HG02759 (cell line): ENCODE measurements around the gene ACOXL.

Experiments used
- ATAC-seq: cut with Tn5 transposase; IDR thresholded peaks from one replicate; pipeline ENCODE4 v1.9.1; 2021; ENCODE audit warnings: mild to moderate bottlenecking, moderate library complexity; ENCODE audit not compliant: unreplicated experiment

The ACOXL gene

DNA sequence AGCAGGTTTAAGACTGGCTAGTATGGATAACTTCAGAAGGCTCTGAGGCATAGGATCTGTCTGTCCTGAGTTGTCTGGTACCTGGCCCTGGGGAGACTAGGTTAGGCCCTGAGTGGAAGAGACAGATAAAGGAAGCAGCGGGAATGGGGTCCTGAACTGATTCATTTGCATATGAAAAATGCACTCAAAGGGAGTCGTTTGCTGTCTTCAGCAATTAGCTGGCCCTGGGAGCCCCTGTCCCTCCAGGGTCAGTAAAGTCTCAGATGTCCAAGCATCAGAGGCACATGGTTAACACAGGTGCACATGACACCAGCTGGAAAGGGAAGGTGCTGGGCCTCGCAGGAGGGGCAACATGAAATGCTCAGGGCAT is 172.4 kb downstream of the ACOXL start:
- ATAC-seq: no peak

DNA sequence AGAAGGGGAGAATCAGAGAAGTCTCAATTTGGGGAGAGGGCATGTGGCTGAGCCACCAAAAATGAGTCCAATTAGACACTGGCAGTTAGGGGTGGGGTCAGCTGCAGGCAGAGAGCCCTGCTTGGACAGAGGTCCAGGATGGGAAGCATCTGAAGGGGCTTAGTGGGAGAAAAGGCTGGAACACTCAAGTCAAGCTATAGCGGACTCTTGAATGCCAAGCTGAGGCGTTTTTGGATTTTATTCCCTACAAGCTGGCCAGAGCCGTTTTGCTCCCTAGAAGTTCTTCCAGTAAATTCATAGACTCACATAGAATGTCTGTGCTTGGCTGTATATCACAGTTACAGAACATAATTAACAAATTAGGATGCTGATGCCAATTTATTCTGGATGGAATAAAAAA is 172.8 kb downstream of the ACOXL start:
- ATAC-seq: no peak

DNA sequence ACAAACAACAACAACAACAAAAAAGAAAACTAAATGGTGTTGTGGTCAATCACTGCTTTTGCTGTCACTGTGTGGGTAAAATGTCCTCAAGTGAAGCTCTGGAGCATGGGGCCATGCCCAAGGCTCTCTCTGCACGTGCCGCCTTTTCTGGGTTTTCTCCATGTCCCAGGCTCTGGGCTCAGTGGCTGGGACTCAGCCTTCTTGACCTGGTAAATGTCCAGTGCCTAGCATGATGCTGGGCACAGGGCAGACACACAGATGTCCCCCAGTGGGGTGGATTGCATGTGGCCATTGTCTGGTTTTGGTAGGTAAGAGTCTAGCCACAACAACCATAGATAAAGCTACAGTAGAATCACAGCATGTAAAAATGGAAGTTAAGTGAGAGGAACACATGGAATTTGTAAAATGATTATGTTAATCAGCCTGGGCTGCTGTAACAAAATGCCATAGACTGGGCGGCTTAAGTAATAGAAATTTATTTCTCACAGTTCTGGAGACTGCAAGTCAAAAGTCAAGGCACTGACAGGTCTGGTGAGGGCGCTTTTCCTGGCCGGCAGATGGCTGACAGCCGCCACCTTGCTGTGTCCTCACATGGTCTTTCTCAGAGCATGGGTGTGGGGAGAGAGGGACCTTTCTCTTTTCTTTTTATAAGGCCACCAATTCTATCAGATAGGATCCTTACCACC is 174.4 kb downstream of the ACOXL start:
- no peak for ATAC-seq

DNA sequence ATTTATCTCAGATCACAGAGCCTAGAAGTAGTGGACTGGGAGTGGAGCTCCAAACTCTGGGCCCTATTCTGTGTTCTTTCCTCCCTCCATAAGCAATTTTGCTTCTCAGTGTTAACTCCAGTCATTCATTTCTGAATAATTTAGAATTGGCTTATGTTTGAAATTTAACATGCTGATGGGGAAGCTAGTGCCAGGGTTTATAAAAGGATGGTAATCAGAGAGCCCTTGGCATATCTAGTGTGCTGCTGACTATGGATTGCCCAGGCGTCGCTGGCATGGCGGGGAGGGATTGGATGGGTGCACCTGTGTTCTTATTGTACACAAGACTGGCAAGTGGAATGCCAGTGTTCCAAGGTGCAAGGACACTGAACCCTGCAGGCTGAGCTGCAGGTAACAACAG is 177.1 kb downstream of the ACOXL start:
- ATAC-seq: no peak

DNA sequence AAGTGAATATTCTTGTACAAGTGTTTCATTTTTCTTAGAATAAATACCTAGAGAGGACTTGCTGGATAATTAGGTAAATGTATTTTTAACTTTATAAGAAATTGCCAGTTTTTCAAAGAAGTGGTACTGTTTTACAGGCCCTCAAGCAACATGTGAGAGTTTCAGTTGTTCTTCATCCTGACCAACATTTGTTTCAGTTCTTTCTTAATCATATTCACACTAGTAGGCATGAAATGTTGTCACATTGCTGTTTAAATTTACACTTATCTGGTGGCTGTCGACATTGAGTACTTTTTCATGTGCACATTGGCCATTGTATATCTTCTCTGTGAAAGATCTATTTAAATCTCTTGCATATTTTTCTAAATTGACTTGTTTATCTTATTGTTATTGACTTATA is 178.1 kb downstream of the ACOXL start:
- ATAC-seq: no peak

DNA sequence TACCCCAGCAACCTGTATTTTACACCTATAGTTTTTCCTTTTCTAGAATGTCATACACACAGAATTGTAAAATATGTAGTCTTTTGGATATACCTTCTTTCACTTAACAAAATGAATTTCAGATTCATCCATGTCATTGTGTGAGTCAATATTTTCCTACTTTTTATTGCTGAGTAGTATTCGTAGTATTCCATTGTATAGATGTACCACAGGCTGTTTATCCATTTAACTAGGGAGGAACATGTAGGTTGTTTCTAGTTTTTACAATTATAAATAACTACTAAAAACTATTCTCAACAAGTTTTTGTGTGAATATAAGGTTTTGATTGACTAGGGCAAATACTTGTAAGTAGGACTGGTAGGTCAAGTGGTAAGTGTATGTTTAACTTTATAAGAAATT is 187.4 kb downstream of the ACOXL start:
- no peak for ATAC-seq

DNA sequence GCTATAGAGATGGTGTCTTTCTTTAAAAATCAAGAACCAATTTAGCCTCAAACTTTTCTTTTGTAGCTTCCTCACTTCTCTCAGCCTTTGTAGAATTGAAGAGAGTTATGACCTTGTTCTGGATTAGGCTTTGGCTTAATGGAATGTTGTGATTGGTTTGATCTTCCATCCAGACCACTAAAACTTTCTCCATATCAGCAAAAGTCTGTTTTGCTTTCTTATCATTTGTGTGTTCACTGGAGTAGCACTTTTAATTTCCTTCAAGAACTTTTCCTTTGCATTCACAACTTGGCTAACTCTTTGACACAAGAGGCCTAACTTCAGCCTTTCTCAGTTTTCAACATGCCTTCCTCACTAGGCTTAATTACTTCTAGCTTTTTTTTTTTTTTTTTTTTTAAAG is 193.1 kb downstream of the ACOXL start:
- no peak for ATAC-seq

DNA sequence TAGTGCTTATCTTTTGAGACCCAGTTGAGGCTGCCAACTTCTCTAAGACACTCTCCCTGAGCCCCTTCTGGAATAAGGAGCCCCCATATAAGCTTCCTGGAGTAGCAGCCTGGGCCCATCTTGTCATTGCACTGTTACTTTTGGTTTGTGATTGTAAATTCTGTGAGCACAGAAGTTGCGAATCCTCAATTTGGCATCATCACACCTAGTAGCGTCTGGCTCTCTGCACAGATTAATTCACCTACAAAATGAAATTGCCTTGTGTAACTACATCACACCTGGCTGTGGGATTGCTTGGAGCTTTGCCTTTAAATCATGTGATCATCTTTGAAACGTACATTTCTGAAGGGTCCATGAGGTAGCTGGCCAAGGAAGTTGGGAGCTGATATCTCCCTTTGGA is 195.2 kb downstream of the ACOXL start:
- ATAC-seq: no peak

DNA sequence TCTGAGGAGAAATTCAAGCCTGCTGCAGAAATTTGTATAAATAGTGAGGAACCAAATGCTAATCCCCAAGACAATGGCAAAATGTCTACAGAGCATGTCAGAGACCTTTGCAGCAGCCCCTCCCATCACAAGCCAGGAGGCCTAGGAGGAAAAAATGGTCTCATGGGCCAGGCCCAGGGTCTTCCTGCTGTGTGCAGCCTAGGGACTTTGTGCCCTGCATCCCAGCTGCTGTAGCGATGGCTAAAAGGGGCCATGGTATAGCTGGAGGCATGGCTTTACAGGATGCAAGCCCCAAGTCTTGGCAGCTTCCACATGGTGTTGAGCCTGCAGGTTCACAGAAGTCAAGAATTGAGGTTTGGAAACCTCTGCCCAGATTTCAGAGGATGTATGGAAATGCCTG is 197.2 kb downstream of the ACOXL start:
- ATAC-seq: no peak

DNA sequence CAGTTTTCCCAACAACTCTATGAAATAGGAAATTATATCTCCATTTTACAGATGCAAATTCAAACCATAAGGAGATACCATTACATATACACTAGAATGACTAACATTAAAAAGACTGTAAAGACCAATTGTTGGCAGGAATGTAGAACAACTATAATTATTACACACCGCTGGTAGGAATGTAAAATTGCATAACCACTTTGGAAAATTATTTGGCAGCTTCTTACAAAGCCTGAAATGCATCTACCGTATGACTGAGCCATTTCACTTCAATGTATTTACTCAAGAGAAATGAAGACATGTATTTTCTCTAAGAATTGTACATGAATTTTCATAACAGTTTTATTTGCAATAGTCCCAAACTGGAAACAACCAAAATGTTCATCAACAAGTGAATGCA is 199.3 kb downstream of the ACOXL start:
- no peak for ATAC-seq

DNA sequence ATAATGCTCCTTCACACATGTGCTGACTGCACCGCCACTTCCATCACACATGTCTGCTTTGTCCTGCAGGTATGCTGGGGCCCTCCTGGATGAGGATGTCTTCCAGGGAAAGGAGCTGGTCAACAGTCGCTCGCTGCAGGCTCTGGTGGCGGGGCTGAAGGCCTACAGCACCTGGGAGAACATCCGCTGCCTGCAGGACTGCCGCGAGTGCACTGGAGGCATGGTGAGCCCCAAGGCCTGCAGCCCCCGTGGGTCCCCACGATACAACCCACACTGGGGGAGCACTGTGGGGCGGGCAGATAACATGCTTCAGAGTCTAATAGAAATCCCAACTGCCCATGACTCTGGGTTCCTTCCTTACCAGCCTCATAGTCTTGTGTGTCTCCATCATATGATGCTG is 201.0 kb downstream of the ACOXL start:
- ATAC-seq: no peak

DNA sequence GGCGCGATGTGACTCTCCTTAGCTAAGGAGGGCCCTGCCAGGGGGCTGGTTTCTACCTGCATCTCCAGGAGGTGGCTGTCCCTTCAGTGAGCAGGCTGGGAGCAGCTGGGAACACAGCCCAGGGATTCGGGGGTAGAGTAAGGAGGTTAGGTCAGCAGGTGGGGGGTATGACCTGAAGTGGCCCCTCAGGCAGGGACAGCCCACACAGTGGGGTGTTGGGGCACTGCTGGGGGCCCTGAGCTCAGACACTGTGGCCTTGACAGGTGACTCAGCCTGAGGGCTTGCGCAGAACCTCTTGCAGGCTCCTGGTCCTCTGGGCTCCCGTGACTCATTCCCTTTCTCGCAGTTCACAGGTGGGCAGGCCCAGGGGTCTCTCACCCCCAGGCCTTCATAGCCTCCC is 202.6 kb downstream of the ACOXL start:
- no peak for ATAC-seq

DNA sequence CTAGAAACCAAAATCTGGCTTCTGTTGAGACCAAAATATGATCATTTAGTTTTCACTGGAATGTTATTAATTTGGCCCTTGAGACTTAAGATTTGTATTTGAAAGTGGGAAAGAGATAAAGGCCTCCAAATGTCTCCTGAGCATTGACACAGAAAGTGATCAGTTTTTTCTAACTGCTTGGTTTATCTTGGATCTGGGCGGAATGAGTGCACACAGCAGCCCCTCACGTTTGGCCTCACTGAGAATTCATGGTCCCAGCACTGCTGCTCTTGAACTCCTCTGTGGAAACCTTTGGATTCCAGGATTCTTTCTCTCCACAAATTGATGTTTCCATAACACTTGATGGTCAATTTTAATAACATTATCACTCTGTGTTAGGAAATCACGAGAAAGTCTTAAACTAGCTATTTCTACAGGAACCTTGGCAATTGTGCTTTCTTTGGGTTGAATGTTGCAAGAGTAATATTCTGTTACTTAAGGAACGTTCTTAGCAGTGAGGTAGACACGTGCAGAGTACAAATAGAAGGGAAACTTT is 208.1 kb downstream of the ACOXL start:
- no peak for ATAC-seq

DNA sequence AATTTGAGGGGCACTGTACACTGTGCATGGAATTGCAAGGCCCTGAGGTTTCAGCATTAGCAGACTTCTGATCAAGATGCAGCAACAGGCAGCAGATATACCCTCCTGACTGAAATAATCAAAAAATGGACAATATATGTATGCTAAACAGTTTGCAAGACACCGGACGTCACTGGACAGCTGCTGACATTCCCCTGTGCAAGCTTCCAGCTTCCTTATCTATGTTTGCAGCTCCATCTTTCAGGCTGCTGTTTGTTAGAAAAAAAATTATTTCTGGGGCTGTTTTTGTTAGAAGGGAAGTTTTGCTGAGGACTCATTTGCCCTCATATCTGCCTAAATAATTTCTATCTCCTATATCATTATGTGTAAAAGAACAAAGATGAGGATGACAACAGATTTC is 208.9 kb downstream of the ACOXL start:
- no peak for ATAC-seq

DNA sequence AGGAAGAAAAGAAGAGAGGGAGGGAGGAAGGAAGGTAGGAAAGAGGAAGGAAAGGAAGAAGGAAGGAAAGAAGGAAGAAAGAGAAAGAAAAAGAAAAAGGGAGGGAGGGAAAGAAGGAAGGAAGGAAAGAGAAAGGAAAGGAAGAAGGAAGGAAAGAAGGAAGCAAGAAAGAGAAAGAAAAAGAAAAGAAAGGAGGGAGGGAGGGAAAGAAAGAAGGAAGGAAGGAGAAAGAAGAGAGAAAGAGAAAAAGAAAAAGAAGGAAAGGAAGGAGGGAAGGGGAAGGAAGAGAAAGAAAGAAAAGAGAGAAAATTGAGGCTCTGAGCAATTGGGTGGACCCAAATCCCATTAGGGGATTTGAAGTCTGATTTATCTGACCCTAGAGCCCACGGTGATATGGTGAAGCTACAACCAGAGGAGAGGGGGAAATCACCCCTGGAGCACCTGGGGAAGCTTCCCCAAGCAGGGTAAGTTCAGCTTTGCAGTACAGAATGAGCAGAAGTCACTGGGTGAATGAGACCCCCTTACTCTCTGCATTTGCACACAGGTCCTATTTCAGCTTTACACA is 210.8 kb downstream of the ACOXL start:
- no peak for ATAC-seq

DNA sequence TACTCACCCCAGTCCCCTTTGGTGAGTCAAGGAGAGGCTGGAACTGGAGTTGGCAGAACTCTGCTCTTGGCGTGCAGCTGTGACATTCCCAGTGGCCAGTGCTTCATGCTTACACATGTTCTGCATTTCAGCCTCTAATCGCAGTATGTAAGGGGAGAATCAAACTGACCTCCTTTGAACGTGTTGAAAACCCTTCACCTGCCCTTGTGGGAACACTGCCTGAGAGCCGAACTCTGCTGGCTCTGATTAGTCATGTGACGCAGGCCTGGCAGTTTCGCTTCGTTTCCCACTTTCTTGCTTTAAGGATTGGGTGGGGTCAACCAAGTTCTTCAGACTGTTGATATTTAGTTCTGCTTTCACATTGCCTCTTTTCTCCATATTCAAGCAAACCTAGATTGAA is 214.5 kb downstream of the ACOXL start:
- no peak for ATAC-seq

DNA sequence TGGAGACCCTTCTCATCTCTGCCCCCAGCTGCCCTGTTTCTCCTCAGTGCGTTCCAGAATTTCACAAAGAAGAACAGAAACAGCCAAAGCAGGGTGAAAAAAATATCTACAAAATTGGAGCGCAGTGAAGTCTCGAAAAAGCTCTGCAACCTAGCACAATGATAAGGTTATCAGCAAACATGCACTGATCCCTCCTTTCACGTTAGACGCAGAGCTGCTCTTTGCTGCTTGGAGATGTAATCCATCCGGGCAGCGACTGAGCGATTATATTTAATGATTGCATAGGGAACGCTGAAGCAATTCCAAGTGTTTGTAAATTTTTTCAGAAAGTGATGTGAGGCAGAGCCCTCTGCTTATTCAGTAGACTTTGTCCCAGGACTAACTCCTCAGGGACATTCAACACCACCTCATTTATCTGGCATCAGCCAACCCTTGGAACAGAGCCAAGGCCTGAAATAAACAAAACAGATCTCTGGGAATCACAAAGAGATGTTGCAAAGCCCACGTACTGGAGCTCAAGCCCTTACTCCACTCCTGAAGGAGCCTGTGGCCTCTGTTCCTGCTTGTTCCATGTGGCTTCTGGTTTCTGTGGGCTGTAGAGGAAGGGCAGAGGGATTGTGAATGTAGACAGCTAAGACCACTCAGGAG is 215.8 kb downstream of the ACOXL start:
- no peak for ATAC-seq

DNA sequence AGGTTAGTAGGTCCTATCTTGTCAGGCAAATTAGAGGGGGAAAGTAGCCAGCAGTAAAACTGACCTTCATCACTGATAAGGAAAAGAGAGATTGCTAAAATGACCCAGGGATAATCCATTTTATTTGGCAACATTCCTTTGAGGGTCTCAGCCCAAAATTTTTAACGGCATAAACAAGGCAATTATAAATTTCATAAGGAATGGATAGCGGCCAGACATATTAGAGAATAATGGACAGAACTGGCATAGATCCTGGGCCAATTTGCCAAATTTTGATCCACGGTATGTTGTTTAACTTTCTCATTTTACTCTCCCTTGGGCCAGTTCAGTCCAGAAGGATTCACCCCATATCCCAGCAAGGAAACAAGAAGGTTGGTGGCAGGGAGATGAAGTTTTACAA is 217.9 kb downstream of the ACOXL start:
- no peak for ATAC-seq

DNA sequence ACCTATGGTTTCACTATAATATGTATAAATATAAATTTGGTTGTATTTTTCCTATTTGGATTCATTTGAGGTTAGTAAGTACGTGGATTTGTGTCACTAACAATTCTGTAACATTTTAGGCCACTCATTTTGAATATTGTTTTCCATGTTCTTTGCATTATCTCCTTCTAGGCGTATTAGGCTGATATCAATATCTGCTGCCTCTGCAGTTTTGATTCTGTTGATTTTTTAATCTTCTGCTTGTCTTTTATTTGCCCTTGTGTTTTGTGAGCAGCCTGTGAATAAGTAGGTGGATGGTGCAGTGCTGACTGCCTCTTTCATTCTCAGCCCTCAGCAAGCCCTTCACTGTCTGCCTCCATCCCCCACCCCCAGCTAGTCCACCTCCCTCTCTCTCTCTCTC is 222.7 kb downstream of the ACOXL start:
- ATAC-seq: no peak

DNA sequence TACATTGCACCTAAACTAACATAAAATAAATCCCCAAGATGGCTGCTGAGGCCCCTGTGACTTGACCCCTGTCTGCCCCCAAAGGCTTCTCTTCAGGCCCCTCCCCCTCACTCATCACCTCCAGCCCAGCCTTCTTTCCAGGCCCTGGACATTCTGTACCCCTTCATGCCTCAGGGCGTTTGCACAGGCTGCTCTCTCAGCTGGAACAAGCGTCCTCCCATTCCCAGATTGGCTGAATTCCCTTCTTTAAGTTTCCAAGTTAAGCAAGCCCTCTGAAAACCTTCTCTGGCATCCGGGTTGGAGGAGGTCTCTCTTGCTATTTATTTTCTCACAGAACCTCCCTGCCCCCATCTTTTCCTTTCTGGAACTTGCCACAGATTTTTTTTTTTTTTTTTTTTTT is 223.2 kb downstream of the ACOXL start:
- ATAC-seq: no peak

DNA sequence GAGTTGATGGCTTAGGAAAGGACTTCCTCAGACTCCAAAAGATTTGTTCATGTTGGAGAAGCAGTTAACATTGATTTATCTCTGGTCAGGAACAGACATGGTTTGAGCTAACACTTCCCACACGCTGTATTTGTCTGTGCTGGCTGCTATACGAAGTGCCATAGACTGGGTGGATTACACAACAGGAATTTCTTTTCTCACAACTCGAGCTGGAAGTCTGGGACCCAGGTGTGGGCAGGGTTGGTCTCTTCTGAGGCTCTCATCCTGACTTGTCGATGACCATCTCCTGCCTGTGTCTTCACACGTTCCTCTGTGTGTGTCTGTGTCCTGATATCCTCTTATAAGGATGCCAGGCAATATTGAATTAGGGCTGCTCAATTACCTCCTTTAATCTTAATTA is 224.9 kb downstream of the ACOXL start:
- no peak for ATAC-seq

DNA sequence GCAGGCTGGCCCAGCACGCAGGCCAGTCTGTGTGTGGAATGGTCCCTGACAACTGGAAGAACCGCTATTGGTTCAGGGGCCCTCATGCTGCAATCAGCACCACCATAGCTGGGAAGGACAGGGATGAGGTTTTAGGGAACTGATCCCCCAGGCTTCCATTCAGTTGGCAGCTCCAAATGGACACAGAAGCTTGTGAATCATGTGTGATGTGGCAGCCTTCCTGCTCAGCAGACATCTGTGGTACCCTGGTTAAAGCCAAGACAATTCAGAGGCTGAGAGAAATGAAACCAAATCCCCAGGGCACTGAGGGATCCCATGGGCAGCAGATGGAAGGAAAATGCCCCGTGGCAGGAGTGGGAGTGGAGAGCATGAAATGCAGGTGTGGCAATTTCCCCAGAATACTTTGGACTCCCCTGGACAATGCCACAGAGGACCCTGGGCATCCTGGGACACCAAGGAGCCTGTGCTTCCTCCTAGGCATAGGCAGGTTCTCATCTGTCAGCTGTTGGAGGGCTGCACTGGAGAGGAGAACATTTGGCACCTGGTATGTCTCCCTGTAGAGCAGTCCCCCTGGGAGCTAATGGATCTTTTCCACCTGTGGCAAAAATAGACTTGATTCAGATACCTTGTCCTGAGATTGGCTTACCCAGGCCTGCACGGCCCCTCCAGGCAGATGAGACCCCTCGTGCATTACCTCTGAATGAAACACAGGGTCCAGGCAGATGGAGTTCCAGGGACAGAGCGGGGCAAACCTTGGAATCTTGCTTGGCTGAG is 226.2 kb downstream of the ACOXL start:
- no peak for ATAC-seq
